ENCODE results near the gene FASN. TPM values are rescaled to one million over a fixed set of nuclear protein-coding genes. Genes with fewer than 3 reads are reported as not detected.

FASN gene
- polyA plus RNA-seq, 2 of the 4 experiments (the other 2 are of a cell fraction): 12.9 to 169 TPM

- H3K9me3 ChIP-seq: no peaks in the 10 kb centered on the region
- peaks cover 10% of the 10 kb centered on the region for H3K4me1 ChIP-seq
- no peak overlapping the region for H3K4me2 ChIP-seq
- no peak overlapping the region for H3K4me3 ChIP-seq
- FAIRE-seq: no peak
- WGBS (ENCODE audit: missing lambda C conversion rate): 95% methylated on average over 9 of the region's 9 CpGs
- ChIA-PET POLR2A (interaction anchor here (2.4 to 3.4 kb wide), 2 partner anchors 9 to 69 kb away, joined by 12 to 33 read pairs; partner anchors contain the start of genes DCXR and FASN), CTCF (interaction anchor here (1.1 to 33.2 kb wide), 28 partner anchors 10 to 746 kb away, joined by 3 to 794 read pairs (median 16); partner anchors contain the start of genes DCXR, DUS1L, GPS1 and MAFG)
- no peak for ATAC-seq
- no peak for DNase-seq (ENCODE audit: low read depth in 1 of 2, low spot score in 1 of 2)
- no peak for TF ChIP-seq TP53 (CRISPR knock-in tag; IDR thresholded peaks at IDR 0.05)
- no peak for TF ChIP-seq HMGXB4 (CRISPR knock-in tag; IDR thresholded peaks at IDR 0.05; ENCODE audit: borderline replicate concordance)
- no peak for TF ChIP-seq CTCF (IDR thresholded peaks at IDR 0.05)
- TF ChIP-seq REST (IDR thresholded peaks at IDR 0.05): no peak
- TF ChIP-seq HES2 (IDR thresholded peaks at IDR 0.05): no peak
- TF ChIP-seq POLR2AphosphoS2 (conservative IDR thresholded peaks at IDR 0.05; ENCODE audit: low read length): no peak
- no peak for TF ChIP-seq GATA3 (IDR thresholded peaks at IDR 0.05; ENCODE audit: borderline replicate concordance)
- TF ChIP-seq JUN (IDR thresholded peaks at IDR 0.05): no peak
- TF ChIP-seq CBX2 (IDR thresholded peaks at IDR 0.05; ENCODE audit: borderline replicate concordance, low read depth): no peak
- TF ChIP-seq KDM1A (IDR thresholded peaks at IDR 0.05; ENCODE audit: low read depth): no peak
- no peak for TF ChIP-seq HOXB5 (CRISPR knock-in tag; IDR thresholded peaks at IDR 0.05)
- no peak for TF ChIP-seq BHLHE40 (IDR thresholded peaks at IDR 0.05; ENCODE audit: low read depth, low read length)
- no peak for TF ChIP-seq ZNF302 (CRISPR knock-in tag; IDR thresholded peaks at IDR 0.05)
- no peak for TF ChIP-seq ZSCAN20 (CRISPR knock-in tag; IDR thresholded peaks at IDR 0.05)
- TF ChIP-seq MAFK (IDR thresholded peaks at IDR 0.05; ENCODE audit: partially characterized antibody): no peak
- no peak for TF ChIP-seq KDM5A (IDR thresholded peaks at IDR 0.05)
- no peak for TF ChIP-seq E2F6 (IDR thresholded peaks at IDR 0.05; ENCODE audit: borderline replicate concordance, low read depth)
- TF ChIP-seq RFX5 (IDR thresholded peaks at IDR 0.05): no peak
- TF ChIP-seq SMC3 (IDR thresholded peaks at IDR 0.05): no peak
- H3K27ac ChIP-seq: no peak overlapping the region
Observed at GRCh38 chr17:82028966-82029365, 69.1 kb downstream of the FASN start.

Other genes with a start within 250 kb of the FASN start
- 102 and 285 TPM in 2 replicates for gene P4HB, start 237.7 kb downstream of the FASN start, polyA plus RNA-seq (2011; rRNA removed)
- gene P4HB, start 237.7 kb downstream of the FASN start, polyA plus RNA-seq (2017; fragmentation: RNase III; extraction: RNeasy Plus Mini Kit Qiagen cat#74134 plus additional on column Dnase treatment): 606 to 622 TPM (median 607 TPM) in 3 replicates
- gene ARHGDIA, start 226.9 kb downstream of the FASN start, polyA plus RNA-seq (2011; rRNA removed): 44.3 and 64.0 TPM in 2 replicates
- 497 to 567 TPM (median 503 TPM) in 3 replicates for gene ARHGDIA, start 226.9 kb downstream of the FASN start, polyA plus RNA-seq (2017; fragmentation: RNase III; extraction: RNeasy Plus Mini Kit Qiagen cat#74134 plus additional on column Dnase treatment)
- 125 and 130 TPM in 2 replicates for gene ALYREF, start 206.7 kb downstream of the FASN start, polyA plus RNA-seq (2011; rRNA removed)
- 135 to 164 TPM (median 141 TPM) in 3 replicates for gene ALYREF, start 206.7 kb downstream of the FASN start, polyA plus RNA-seq (2017; fragmentation: RNase III; extraction: RNeasy Plus Mini Kit Qiagen cat#74134 plus additional on column Dnase treatment)
- 351 and 428 TPM in 2 replicates for gene ANAPC11, start 206.5 kb downstream of the FASN start, polyA plus RNA-seq (2011; rRNA removed)
- gene ANAPC11, start 206.5 kb downstream of the FASN start, polyA plus RNA-seq (2017; fragmentation: RNase III; extraction: RNeasy Plus Mini Kit Qiagen cat#74134 plus additional on column Dnase treatment): 352 to 382 TPM (median 377 TPM) in 3 replicates
- 0.34 and 0.41 TPM in 2 replicates for gene NPB, start 196.0 kb downstream of the FASN start, polyA plus RNA-seq (2011; rRNA removed)
- gene NPB, start 196.0 kb downstream of the FASN start, polyA plus RNA-seq (2017; fragmentation: RNase III; extraction: RNeasy Plus Mini Kit Qiagen cat#74134 plus additional on column Dnase treatment): 0.29 to 0.45 TPM (median 0.38 TPM) in 3 replicates
- gene PCYT2, start 186.8 kb downstream of the FASN start, polyA plus RNA-seq (2011; rRNA removed): 7.1 and 7.7 TPM in 2 replicates
- gene PCYT2, start 186.8 kb downstream of the FASN start, polyA plus RNA-seq (2017; fragmentation: RNase III; extraction: RNeasy Plus Mini Kit Qiagen cat#74134 plus additional on column Dnase treatment): 14.8 to 17.0 TPM (median 16.3 TPM) in 3 replicates
- gene SIRT7, start 180.1 kb downstream of the FASN start, polyA plus RNA-seq (2011; rRNA removed): 9.8 and 13.7 TPM in 2 replicates
- 34.0 to 35.2 TPM (median 34.8 TPM) in 3 replicates for gene SIRT7, start 180.1 kb downstream of the FASN start, polyA plus RNA-seq (2017; fragmentation: RNase III; extraction: RNeasy Plus Mini Kit Qiagen cat#74134 plus additional on column Dnase treatment)
- gene MAFG, start 170.5 kb downstream of the FASN start, polyA plus RNA-seq (2011; rRNA removed): 41.6 and 47.9 TPM in 2 replicates
- 49.8 to 57.9 TPM (median 52.4 TPM) in 3 replicates for gene MAFG, start 170.5 kb downstream of the FASN start, polyA plus RNA-seq (2017; fragmentation: RNase III; extraction: RNeasy Plus Mini Kit Qiagen cat#74134 plus additional on column Dnase treatment)
- 77.1 and 81.4 TPM in 2 replicates for gene PYCR1, start 160.9 kb downstream of the FASN start, polyA plus RNA-seq (2011; rRNA removed)
- gene PYCR1, start 160.9 kb downstream of the FASN start, polyA plus RNA-seq (2017; fragmentation: RNase III; extraction: RNeasy Plus Mini Kit Qiagen cat#74134 plus additional on column Dnase treatment): 81.4 to 93.3 TPM (median 87.2 TPM) in 3 replicates
- not detected in 2 replicates for gene MYADML2, start 151.0 kb downstream of the FASN start, polyA plus RNA-seq (2011; rRNA removed)
- not detected in 3 replicates for gene MYADML2, start 151.0 kb downstream of the FASN start, polyA plus RNA-seq (2017; fragmentation: RNase III; extraction: RNeasy Plus Mini Kit Qiagen cat#74134 plus additional on column Dnase treatment)
- gene NOTUM, start 137.0 kb downstream of the FASN start, polyA plus RNA-seq (2011; rRNA removed): 0.06 and 0.08 TPM in 2 replicates
- 0.45 to 0.92 TPM (median 0.91 TPM) in 3 replicates for gene NOTUM, start 137.0 kb downstream of the FASN start, polyA plus RNA-seq (2017; fragmentation: RNase III; extraction: RNeasy Plus Mini Kit Qiagen cat#74134 plus additional on column Dnase treatment)
- 10.3 and 12.3 TPM in 2 replicates for gene ASPSCR1, start 120.6 kb downstream of the FASN start, polyA plus RNA-seq (2011; rRNA removed)
- gene ASPSCR1, start 120.6 kb downstream of the FASN start, polyA plus RNA-seq (2017; fragmentation: RNase III; extraction: RNeasy Plus Mini Kit Qiagen cat#74134 plus additional on column Dnase treatment): 24.5 to 29.4 TPM (median 25.7 TPM) in 3 replicates
- gene CENPX, start 75.4 kb downstream of the FASN start, polyA plus RNA-seq (2011; rRNA removed): 79.4 and 80.5 TPM in 2 replicates
- 208 to 231 TPM (median 222 TPM) in 3 replicates for gene CENPX, start 75.4 kb downstream of the FASN start, polyA plus RNA-seq (2017; fragmentation: RNase III; extraction: RNeasy Plus Mini Kit Qiagen cat#74134 plus additional on column Dnase treatment)
- gene LRRC45, start 74.9 kb downstream of the FASN start, polyA plus RNA-seq (2011; rRNA removed): 6.0 and 6.4 TPM in 2 replicates
- 19.1 to 24.5 TPM (median 21.6 TPM) in 3 replicates for gene LRRC45, start 74.9 kb downstream of the FASN start, polyA plus RNA-seq (2017; fragmentation: RNase III; extraction: RNeasy Plus Mini Kit Qiagen cat#74134 plus additional on column Dnase treatment)
- 9.9 and 11.9 TPM in 2 replicates for gene RAC3, start 66.6 kb downstream of the FASN start, polyA plus RNA-seq (2011; rRNA removed)
- gene RAC3, start 66.6 kb downstream of the FASN start, polyA plus RNA-seq (2017; fragmentation: RNase III; extraction: RNeasy Plus Mini Kit Qiagen cat#74134 plus additional on column Dnase treatment): 19.9 to 21.0 TPM (median 20.4 TPM) in 3 replicates
- gene DCXR, start 60.5 kb downstream of the FASN start, polyA plus RNA-seq (2011; rRNA removed): 39.3 and 48.3 TPM in 2 replicates
- 62.0 to 70.7 TPM (median 69.6 TPM) in 3 replicates for gene DCXR, start 60.5 kb downstream of the FASN start, polyA plus RNA-seq (2017; fragmentation: RNase III; extraction: RNeasy Plus Mini Kit Qiagen cat#74134 plus additional on column Dnase treatment)
- 8.4 and 8.9 TPM in 2 replicates for gene RFNG, start 46.4 kb downstream of the FASN start, polyA plus RNA-seq (2011; rRNA removed)
- 21.3 to 31.5 TPM (median 25.7 TPM) in 3 replicates for gene RFNG, start 46.4 kb downstream of the FASN start, polyA plus RNA-seq (2017; fragmentation: RNase III; extraction: RNeasy Plus Mini Kit Qiagen cat#74134 plus additional on column Dnase treatment)
- gene GPS1, start 46.3 kb downstream of the FASN start, polyA plus RNA-seq (2011; rRNA removed): 89.4 and 93.8 TPM in 2 replicates
- gene GPS1, start 46.3 kb downstream of the FASN start, polyA plus RNA-seq (2017; fragmentation: RNase III; extraction: RNeasy Plus Mini Kit Qiagen cat#74134 plus additional on column Dnase treatment): 122 to 130 TPM (median 126 TPM) in 3 replicates
- gene DUS1L, start 32.4 kb downstream of the FASN start, polyA plus RNA-seq (2011; rRNA removed): 48.1 and 59.5 TPM in 2 replicates
- gene DUS1L, start 32.4 kb downstream of the FASN start, polyA plus RNA-seq (2017; fragmentation: RNase III; extraction: RNeasy Plus Mini Kit Qiagen cat#74134 plus additional on column Dnase treatment): 81.5 to 84.8 TPM (median 83.6 TPM) in 3 replicates
- gene CCDC57, start 114.6 kb upstream of the FASN start, polyA plus RNA-seq (2011; rRNA removed): 16.6 and 18.5 TPM in 2 replicates
- 18.2 to 22.1 TPM (median 18.9 TPM) in 3 replicates for gene CCDC57, start 114.6 kb upstream of the FASN start, polyA plus RNA-seq (2017; fragmentation: RNase III; extraction: RNeasy Plus Mini Kit Qiagen cat#74134 plus additional on column Dnase treatment)
- gene SLC16A3, start 130.8 kb upstream of the FASN start, polyA plus RNA-seq (2011; rRNA removed): 28.6 and 40.0 TPM in 2 replicates
- gene SLC16A3, start 130.8 kb upstream of the FASN start, polyA plus RNA-seq (2017; fragmentation: RNase III; extraction: RNeasy Plus Mini Kit Qiagen cat#74134 plus additional on column Dnase treatment): 77.9 to 97.7 TPM (median 90.9 TPM) in 3 replicates
- gene CSNK1D, start 175.5 kb upstream of the FASN start, polyA plus RNA-seq (2011; rRNA removed): 130 and 139 TPM in 2 replicates
- 151 to 173 TPM (median 163 TPM) in 3 replicates for gene CSNK1D, start 175.5 kb upstream of the FASN start, polyA plus RNA-seq (2017; fragmentation: RNase III; extraction: RNeasy Plus Mini Kit Qiagen cat#74134 plus additional on column Dnase treatment)
- not detected in 2 replicates for gene CD7, start 219.4 kb upstream of the FASN start, polyA plus RNA-seq (2011; rRNA removed)
- not detected in 3 replicates for gene CD7, start 219.4 kb upstream of the FASN start, polyA plus RNA-seq (2017; fragmentation: RNase III; extraction: RNeasy Plus Mini Kit Qiagen cat#74134 plus additional on column Dnase treatment)
- gene SECTM1, start 235.5 kb upstream of the FASN start, polyA plus RNA-seq (2011; rRNA removed): 0.22 and 0.58 TPM in 2 replicates
- 1.5 to 2.5 TPM (median 2.0 TPM) in 3 replicates for gene SECTM1, start 235.5 kb upstream of the FASN start, polyA plus RNA-seq (2017; fragmentation: RNase III; extraction: RNeasy Plus Mini Kit Qiagen cat#74134 plus additional on column Dnase treatment)

All from A549 (cell line).